A549 treated with Hydrocortisone at 1 μM for 4 hours (cell line): ENCODE data around the gene FOXQ1. TPM values are rescaled to one million over a fixed set of nuclear protein-coding genes. Genes with fewer than 3 reads are reported as not detected.

Experiments used
- total RNA-seq: library from RNA; stranded (reverse); fragments of 200-300 nt; extraction: Qiagen RNA extraction; gene quantifications from 5 replicates; pipeline ENCODE4 v1.2.3, GENCODE V29; 2022

FOXQ1 gene, protein sequence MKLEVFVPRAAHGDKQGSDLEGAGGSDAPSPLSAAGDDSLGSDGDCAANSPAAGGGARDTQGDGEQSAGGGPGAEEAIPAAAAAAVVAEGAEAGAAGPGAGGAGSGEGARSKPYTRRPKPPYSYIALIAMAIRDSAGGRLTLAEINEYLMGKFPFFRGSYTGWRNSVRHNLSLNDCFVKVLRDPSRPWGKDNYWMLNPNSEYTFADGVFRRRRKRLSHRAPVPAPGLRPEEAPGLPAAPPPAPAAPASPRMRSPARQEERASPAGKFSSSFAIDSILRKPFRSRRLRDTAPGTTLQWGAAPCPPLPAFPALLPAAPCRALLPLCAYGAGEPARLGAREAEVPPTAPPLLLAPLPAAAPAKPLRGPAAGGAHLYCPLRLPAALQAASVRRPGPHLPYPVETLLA
- total RNA-seq, result 2.8 to 5.3 TPM (median 5.0 TPM) in 5 replicates

DNA sequence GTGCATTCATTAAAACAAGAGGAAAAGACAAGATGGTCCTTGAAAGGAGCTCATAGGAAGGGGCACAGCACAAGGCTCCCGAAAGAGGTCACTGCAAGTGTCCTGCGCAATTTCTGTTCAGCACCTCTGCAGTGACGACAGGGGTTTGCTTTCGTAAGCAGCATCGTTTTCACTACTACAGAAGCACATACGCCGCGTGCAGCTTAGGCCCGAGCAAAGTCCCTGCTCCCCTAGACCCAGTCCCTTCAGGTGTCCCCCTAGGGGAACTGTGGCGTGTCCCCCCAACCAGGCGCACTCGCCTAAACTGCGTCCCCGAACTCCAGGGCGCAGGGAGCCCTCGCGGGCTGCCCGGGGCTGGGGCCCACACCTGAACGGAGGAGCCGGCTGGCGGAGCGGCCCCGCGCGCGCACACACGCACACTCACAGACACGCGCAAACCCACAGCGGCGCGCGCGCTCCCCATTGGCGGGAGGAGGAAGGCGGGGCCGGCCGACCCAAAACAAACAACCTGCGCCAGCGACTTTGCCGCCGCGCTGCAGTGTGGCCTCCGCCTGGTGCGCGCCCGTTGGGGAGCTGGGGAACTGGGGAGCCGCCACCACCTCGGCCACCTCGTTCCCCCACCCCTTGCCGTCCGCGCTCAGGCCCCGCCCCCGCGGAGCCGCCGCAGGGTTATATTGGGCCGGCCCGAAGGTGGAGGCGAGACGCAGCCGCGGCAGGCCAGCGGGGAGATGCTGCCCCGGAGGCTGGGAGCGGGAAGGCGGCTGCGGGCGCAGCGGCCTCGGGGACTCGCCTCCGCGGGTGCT lies at the start of gene FOXQ1:
TSS of gene FOXQ1 (plus strand) at position 699 of the 803 bp plus-strand sequence. CDS start 607 bp downstream, outside the sequence.

Other genes starting within 250 kb of the FOXQ1 start
- 14.4 to 20.7 TPM (median 19.4 TPM) in 5 replicates for gene FOXF2, start 77.5 kb downstream of the FOXQ1 start, total RNA-seq